DOHH2 (cell line): ENCODE measurements around the gene KRTAP12-4.

ENCODE experiments used
- H3F3A ChIP-seq: fragments of 200-600 bp; sonication (generic), shearing (Covaris generic); 2 replicates; pipeline ENCODE4 v1.6.0; 2016; ENCODE audit warnings: antibody characterized with exemption, mild to moderate bottlenecking; ENCODE audit not compliant: control insufficient read depth, insufficient read depth
- H3K27ac ChIP-seq: fragments of 200-600 bp; sonication (generic); 2 replicates; pipeline ENCODE4 v1.5.1; 2014; ENCODE audit warnings: low read depth, mild to moderate bottlenecking, low read length, moderate library complexity
- H3K27me3 ChIP-seq: fragments of 200-600 bp; sonication (generic); 2 replicates; pipeline ENCODE4 v1.6.1; 2014; ENCODE audit warnings: mild to moderate bottlenecking, low read length, mixed read lengths; ENCODE audit not compliant: control insufficient read depth
- H3K36me3 ChIP-seq: fragments of 200-600 bp; sonication (generic); 2 replicates; pipeline ENCODE4 v1.6.1; 2014; ENCODE audit warnings: mild to moderate bottlenecking, low read length, moderate library complexity, mixed read lengths; ENCODE audit not compliant: control insufficient read depth
- H3K4me1 ChIP-seq: fragments of 200-600 bp; sonication (generic); 2 replicates; pipeline ENCODE4 v1.6.1; 2014; ENCODE audit warnings: mild to moderate bottlenecking, low read length, mixed read lengths; ENCODE audit not compliant: control insufficient read depth
- H3K4me2 ChIP-seq: fragments of 200-600 bp; sonication (generic); 2 replicates; pipeline ENCODE4 v1.6.0; 2014; ENCODE audit warnings: mild to moderate bottlenecking, low read length, moderate library complexity
- H3K4me3 ChIP-seq: fragments of 200-600 bp; sonication (generic); 2 replicates; pipeline ENCODE4 v1.5.1; 2014; ENCODE audit warnings: mild to moderate bottlenecking, low read length, mixed read lengths
- H3K79me2 ChIP-seq: fragments of 200-600 bp; sonication (generic); 2 replicates; pipeline ENCODE4 v1.6.1; 2014; ENCODE audit warnings: mild to moderate bottlenecking, low read length, mixed read lengths; ENCODE audit not compliant: control insufficient read depth
- H3K9me2 ChIP-seq: fragments of 200-600 bp; sonication (generic); replicated peaks from 2 replicates; pipeline ENCODE4 v1.6.1; 2014; ENCODE audit warnings: mild to moderate bottlenecking, low read length, mixed read lengths; ENCODE audit not compliant: control insufficient read depth
- H3K9me3 ChIP-seq: fragments of 200-600 bp; sonication (generic); 2 replicates; pipeline ENCODE4 v1.6.1; 2014; ENCODE audit warnings: antibody characterized with exemption, low read length, mixed read lengths; ENCODE audit not compliant: control insufficient read depth, insufficient read depth
- H4K20me1 ChIP-seq: fragments of 200-600 bp; sonication (generic); 2 replicates; pipeline ENCODE4 v1.6.0; 2014; ENCODE audit warnings: low read depth, mild to moderate bottlenecking, antibody characterized with exemption, low read length, moderate library complexity; ENCODE audit not compliant: control insufficient read depth, insufficient read depth
- EZH2phosphoT487 ChIP-seq: fragments of 200-600 bp; sonication (generic); IDR thresholded peaks from 2 replicates; pipeline ENCODE4 v1.6.1; 2017; ENCODE audit warnings: borderline replicate concordance, mild to moderate bottlenecking, antibody characterized with exemption, low read length, moderate library complexity, mixed read lengths
- TF ChIP-seq, protein P1 (sequence below): fragments of 200-600 bp; sonication (generic); IDR thresholded peaks from one replicate; pipeline ENCODE4 v1.5.1; 2014; ENCODE audit warnings: antibody characterized with exemption, mild to moderate bottlenecking, low read depth, low read length; ENCODE audit not compliant: poor library complexity, severe bottlenecking

KRTAP12-4 gene

DNA sequence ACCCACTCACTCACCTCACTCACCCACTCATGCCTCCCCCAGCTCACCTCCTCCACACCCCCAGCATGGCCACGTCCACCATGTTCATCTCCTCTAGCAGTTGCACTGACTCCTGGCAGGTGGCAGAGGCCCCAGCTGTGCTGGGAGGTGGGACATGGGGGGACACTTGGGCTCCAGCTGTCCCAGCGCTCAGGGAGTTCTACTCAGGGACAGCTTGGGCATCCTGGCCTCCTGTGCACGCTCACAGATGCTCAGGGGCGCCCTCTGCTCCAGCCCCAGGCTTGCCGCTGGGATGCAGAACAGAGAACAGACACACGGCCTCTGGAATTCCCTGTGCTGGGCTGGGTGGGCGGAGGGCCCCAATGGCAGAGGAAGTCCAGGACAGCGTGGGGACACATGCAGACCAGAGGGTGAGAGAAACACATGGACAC lies 37.4 kb downstream of the KRTAP12-4 start:
- H3K27me3 ChIP-seq = no peaks in the 10 kb centered on the region
- peaks cover 11% of the 10 kb centered on the region for H3K4me1 ChIP-seq

DNA sequence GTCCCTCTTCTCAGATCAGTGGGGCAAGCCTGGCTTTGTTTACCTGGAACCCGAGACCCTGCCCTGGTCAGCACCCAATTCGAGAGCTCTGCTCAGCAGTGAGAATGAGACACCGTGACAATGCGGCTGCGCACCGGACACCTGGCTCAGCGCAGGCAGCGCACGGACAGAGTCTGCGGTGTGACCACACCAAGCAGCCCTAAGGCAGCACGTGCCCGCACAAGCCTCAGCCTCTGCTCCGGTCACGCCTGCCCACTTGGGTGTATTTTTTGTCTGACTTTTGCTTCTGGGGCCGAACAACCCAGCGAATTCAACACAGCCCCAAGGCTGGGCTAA lies 37.9 kb downstream of the KRTAP12-4 start:
- Histone ChIP-seq H3K36me3 (no peaks in the 10 kb centered on the region), H3K4me2 (no peak overlapping the region), H3K27ac (no peak overlapping the region), H3K9me2 (no peaks in the 10 kb centered on the region), H3K9me3 (peaks cover 19% of the 10 kb centered on the region), H3K4me1 (peaks cover 11% of the 10 kb centered on the region), H4K20me1 (no peaks in the 10 kb centered on the region), H3K27me3 (no peaks in the 10 kb centered on the region), H3F3A (no peaks in the 10 kb centered on the region), H3K79me2 (no peaks in the 10 kb centered on the region), H3K4me3 (no peak overlapping the region)
- TF ChIP-seq EZH2phosphoT487 = no peak
- TF ChIP-seq, protein P1, sequence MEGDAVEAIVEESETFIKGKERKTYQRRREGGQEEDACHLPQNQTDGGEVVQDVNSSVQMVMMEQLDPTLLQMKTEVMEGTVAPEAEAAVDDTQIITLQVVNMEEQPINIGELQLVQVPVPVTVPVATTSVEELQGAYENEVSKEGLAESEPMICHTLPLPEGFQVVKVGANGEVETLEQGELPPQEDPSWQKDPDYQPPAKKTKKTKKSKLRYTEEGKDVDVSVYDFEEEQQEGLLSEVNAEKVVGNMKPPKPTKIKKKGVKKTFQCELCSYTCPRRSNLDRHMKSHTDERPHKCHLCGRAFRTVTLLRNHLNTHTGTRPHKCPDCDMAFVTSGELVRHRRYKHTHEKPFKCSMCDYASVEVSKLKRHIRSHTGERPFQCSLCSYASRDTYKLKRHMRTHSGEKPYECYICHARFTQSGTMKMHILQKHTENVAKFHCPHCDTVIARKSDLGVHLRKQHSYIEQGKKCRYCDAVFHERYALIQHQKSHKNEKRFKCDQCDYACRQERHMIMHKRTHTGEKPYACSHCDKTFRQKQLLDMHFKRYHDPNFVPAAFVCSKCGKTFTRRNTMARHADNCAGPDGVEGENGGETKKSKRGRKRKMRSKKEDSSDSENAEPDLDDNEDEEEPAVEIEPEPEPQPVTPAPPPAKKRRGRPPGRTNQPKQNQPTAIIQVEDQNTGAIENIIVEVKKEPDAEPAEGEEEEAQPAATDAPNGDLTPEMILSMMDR = no peak

More for the DNA sequence above, 37.4 kb downstream of the KRTAP12-4 start:
- no peaks in the 10 kb centered on the region for H4K20me1 ChIP-seq
- no peaks in the 10 kb centered on the region for H3F3A ChIP-seq
- TF ChIP-seq EZH2phosphoT487 = no peak
- no peaks in the 10 kb centered on the region for H3K36me3 ChIP-seq
- no peak overlapping the region for H3K27ac ChIP-seq
- no peaks in the 10 kb centered on the region for H3K79me2 ChIP-seq
- H3K4me3 ChIP-seq = no peak overlapping the region
- H3K9me3 ChIP-seq = peaks cover 13% of the 10 kb centered on the region
- H3K9me2 ChIP-seq = no peaks in the 10 kb centered on the region
- H3K4me2 ChIP-seq = no peak overlapping the region

DNA sequence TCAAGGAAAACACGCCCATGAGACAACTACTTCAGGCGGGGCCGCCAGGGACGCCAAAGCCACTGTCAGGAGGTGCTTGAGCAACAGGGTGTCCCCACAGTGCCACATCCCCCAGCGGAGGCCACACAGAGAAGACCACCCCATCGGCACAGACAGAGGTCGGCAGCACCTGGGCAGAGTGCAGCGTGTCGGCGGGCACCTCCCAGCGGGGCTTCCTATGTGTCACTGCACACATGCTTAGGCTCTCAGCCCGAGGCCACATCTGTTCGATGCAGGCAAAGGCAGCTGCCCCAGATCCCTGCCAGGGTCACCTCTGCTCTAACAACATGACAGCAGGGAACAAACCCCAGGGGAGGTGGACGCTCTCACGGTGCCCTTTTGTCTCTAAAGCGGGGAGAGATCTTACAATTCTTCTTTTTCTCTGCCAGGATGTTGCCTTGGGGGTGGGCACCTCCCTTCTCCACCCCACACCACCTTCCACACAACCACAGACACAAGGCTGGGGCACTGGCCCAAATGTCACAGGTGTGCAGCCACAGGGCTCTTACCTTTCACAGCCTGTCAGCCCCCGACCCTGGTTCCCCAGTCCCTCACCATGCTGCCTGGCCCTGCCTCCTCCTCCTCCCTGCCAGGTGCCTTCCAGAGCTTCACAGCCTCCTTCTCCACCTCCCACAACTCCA lies 38.4 kb downstream of the KRTAP12-4 start:
- H4K20me1 ChIP-seq = no peaks in the 10 kb centered on the region
- H3K4me1 ChIP-seq = peaks cover 11% of the 10 kb centered on the region
- no peaks in the 10 kb centered on the region for H3K36me3 ChIP-seq
- no peak overlapping the region for H3K4me2 ChIP-seq
- no peaks in the 10 kb centered on the region for H3K79me2 ChIP-seq
- H3F3A ChIP-seq = no peaks in the 10 kb centered on the region
- H3K27ac ChIP-seq = no peak overlapping the region
- no peaks in the 10 kb centered on the region for H3K27me3 ChIP-seq
- no peaks in the 10 kb centered on the region for H3K9me2 ChIP-seq
- H3K4me3 ChIP-seq = no peak overlapping the region
- H3K9me3 ChIP-seq = peaks cover 21% of the 10 kb centered on the region
- TF ChIP-seq, protein P1 = no peak
- TF ChIP-seq EZH2phosphoT487 = no peak

DNA sequence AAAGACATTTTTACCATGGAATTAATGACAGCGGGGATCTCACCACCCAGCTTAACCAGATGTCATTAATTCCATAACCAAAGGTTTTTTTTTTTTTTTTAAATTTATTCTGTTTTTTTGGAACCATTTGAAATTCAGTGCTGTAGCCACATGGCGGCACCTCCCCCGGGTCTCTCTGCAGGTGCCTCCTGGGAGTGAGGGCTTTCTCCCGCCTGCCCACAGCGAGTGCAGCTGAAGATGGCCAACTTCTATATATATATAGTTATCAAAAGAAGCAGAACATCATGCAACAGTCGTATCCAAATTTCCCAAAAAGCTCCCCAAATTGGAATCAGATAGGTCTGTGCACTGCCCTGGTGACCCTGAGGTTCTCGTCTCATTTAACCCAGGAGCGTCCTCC lies 39.0 kb downstream of the KRTAP12-4 start:
- Histone ChIP-seq H3K36me3 (no peaks in the 10 kb centered on the region), H3F3A (no peaks in the 10 kb centered on the region), H3K79me2 (no peaks in the 10 kb centered on the region), H3K4me3 (no peak overlapping the region), H3K27ac (no peak overlapping the region), H3K9me3 (peaks cover 24% of the 10 kb centered on the region), H3K9me2 (no peaks in the 10 kb centered on the region), H3K4me2 (no peak overlapping the region), H4K20me1 (no peaks in the 10 kb centered on the region), H3K27me3 (no peaks in the 10 kb centered on the region), H3K4me1 (peaks cover 11% of the 10 kb centered on the region)
- TF ChIP-seq EZH2phosphoT487 = no peak
- TF ChIP-seq, protein P1 = no peak
